Coronary artery (tissue), 2 donors: ENCODE data around the gene MED20.

Experiments used
- DNase-seq: peaks from one replicate; pipeline ENCODE4 v3.0.0-alpha.2; 2017; ENCODE audit warnings: low spot score
- H3K27ac ChIP-seq, 2 donors: fragments of 200-600 bp; sonication (generic); one replicate each; pipeline ENCODE4 v1.5.1; 2016 to 2019
- H3K4me3 ChIP-seq: fragments of 200-600 bp; sonication (generic); 2 replicates; pipeline ENCODE4 v1.5.1; 2016; ENCODE audit warnings: mild to moderate bottlenecking, moderate library complexity
- TF ChIP-seq, protein P1 (sequence below): fragments of 200-600 bp; sonication (generic); IDR thresholded peaks from one replicate; pipeline ENCODE4 v1.5.1; 2019; ENCODE audit warnings: antibody characterized with exemption

MED20 gene, protein sequence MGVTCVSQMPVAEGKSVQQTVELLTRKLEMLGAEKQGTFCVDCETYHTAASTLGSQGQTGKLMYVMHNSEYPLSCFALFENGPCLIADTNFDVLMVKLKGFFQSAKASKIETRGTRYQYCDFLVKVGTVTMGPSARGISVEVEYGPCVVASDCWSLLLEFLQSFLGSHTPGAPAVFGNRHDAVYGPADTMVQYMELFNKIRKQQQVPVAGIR

DNA sequence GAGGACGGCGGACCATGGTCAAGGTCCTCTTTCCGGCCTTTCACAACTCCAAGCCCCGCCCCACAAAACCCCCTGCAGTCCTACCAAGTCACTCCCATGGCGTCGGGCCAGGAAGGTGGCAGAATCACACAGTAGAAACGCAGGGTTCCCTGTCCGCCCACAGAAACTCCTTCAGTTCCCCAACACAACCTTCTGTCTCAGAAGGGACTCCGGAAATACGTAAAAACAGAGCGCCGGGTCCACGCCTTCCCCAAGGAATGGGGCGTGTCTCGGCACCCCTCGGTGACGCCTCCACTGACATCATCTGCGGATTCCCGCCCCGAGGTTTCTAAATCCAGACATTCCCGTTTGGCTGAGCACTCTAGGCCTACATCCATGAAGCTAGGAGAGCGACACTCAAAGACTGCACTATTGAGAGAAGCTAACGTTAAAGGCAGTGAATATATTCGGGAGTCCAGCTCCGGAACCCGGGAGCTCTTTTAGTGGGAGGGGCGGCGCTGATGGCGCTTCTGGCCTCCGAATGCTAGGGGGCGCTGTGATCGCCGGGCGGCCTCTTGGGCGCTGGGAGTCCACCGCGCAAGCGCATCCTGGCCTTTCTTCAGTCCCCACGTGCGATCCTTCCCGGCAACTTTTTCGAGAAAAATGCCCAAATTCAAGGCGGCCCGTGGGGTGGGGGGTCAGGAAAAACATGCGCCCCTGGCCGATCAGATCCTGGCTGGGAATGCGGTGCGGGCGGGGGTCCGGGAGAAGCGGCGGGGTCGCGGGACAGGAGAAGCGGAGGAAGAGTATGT lies at the start of gene MED20, which contains the start of gene BYSL:
MED20 (minus strand) TSS at position 219 of the 791 bp plus-strand sequence; CDS start at position 98, 121 bp downstream.
BYSL (plus strand) TSS at position 579 of the 791 bp plus-strand sequence; CDS start at position 643, 64 bp downstream.
- TF ChIP-seq, protein P1, sequence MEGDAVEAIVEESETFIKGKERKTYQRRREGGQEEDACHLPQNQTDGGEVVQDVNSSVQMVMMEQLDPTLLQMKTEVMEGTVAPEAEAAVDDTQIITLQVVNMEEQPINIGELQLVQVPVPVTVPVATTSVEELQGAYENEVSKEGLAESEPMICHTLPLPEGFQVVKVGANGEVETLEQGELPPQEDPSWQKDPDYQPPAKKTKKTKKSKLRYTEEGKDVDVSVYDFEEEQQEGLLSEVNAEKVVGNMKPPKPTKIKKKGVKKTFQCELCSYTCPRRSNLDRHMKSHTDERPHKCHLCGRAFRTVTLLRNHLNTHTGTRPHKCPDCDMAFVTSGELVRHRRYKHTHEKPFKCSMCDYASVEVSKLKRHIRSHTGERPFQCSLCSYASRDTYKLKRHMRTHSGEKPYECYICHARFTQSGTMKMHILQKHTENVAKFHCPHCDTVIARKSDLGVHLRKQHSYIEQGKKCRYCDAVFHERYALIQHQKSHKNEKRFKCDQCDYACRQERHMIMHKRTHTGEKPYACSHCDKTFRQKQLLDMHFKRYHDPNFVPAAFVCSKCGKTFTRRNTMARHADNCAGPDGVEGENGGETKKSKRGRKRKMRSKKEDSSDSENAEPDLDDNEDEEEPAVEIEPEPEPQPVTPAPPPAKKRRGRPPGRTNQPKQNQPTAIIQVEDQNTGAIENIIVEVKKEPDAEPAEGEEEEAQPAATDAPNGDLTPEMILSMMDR: peak; percentile 96
- DNase-seq: peak; percentile 93
- Histone ChIP-seq H3K4me3 (peak within 1 kb of the TSS; percentile 82), H3K27ac (peak within 1 kb of the TSS; percentile 88 to 96)

DNA sequence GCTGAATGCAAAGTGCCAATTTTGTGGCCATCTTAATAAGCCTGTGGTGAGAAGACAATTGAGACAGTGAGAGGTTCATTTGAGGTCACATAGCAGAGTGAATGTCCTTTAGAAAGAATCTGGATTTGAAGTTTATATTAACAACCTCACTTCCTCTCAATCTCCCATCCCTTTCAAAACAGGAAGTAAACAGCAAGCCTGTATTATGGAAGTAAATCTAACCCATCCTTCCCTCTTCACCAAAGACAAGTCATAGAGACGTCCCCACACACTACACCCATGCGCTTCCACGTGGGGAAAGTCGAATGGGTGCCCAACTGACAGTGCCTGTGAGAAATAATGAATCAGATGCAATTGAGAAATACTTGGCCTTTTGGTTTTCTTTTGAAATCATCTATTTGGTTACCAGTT lies 49.5 kb upstream of the MED20 start:
- Histone ChIP-seq H3K4me3 (no peak overlapping the region), H3K27ac (no peak overlapping the region)
- TF ChIP-seq, protein P1: no peak
- DNase-seq: no peak

DNA sequence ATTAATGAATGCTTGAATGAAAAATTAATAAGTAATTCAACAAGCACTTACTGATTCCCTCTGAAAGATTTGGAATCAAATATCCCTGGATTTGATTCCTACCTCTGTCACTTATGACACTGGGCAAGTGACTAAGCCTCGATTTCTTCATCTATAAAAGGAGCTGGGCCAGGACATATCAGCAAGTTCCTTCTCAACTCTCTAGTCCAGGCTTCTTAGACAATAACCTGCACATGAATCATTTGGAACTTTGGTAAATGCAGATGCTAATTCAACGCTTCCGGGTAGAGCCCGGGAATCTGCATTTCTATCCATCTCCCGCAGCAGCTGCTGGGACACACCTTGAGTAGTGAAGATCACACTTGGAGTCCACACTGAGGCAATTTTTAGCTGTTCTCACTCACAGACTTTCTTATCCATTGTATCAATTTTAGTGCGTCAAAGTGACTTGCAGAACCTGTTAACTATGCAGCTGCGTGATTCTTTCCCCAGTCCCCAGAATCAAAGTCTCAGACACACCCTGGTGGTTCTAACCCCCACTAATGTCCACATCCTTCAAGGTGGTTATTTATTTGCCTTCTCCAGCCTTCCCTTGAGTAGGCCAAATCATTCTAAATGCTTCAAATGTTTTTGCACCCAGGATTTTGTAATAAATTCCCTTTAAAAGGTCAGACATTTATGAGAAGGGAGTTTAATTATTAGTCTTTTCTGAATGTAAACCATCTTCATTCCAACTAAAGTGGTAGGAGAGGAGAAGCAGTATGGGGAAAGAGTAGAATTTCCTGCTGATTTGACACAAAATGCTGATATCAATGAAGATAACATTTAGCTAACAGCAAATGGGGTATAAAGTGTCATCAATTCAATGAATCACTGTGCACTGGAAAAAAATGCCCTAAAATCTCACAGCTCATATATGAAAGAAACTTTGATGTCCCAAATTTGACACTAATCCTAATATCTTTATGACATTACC lies 46.7 kb upstream of the MED20 start:
- TF ChIP-seq, protein P1: no peak
- Histone ChIP-seq H3K27ac (no peak overlapping the region), H3K4me3 (no peak overlapping the region)
- DNase-seq: no peak

DNA sequence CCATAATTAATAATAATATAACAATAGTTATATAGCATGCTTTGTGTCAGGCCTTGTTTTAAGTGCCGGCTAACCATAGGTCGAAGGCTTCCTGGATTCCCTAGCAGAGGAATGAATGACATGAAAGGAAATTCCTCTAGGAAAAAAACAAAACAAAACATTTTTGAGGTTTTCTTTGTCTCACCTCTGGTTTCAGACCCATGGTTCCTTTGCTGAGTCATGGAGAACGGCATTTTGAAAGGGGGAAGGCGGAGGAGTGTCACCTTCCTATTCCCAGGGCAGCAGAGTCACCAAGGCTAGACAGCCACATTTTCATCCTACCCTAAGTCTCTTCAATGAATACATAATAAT lies 46.0 kb upstream of the MED20 start:
- no peak overlapping the region for H3K4me3 ChIP-seq
- DNase-seq: no peak
- TF ChIP-seq, protein P1: no peak
- no peak overlapping the region for H3K27ac ChIP-seq

DNA sequence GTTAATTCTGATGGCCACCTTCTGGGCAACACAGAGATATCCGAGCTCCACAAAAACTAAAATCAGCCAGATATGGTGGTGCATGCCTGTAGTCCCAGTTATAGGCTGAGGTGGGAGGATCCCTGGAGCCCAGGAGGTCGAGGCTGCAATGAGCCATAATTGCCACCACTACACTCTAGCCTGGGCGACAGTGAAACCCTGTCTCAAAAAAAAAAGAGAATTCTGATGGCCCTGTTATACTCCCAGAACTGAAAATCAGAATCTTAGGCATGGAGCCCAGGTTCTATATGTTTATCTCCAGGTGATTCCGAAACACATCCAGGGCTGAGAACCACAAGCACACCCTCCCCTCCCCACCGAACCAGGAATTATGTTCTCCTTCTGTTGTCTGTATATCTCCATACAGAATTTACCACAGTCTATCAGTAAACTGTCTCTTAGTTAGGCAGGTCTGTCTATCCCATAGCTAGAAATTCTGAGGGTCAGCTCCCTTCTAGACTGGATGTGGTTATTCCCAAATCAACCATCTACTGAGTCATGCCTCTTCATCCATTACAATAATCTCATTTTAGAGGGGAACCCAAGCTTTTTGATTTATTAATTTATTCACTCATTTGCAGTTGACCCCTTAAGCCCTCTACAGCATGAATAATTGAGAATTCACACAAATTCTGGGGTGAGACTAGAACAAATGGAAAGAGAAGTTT lies 45.4 kb upstream of the MED20 start:
- no peak for DNase-seq
- H3K4me3 ChIP-seq: no peak overlapping the region
- H3K27ac ChIP-seq: no peak overlapping the region
- TF ChIP-seq, protein P1: no peak
